ENCODE data around the gene KNDC1.

The KNDC1 gene

DNA sequence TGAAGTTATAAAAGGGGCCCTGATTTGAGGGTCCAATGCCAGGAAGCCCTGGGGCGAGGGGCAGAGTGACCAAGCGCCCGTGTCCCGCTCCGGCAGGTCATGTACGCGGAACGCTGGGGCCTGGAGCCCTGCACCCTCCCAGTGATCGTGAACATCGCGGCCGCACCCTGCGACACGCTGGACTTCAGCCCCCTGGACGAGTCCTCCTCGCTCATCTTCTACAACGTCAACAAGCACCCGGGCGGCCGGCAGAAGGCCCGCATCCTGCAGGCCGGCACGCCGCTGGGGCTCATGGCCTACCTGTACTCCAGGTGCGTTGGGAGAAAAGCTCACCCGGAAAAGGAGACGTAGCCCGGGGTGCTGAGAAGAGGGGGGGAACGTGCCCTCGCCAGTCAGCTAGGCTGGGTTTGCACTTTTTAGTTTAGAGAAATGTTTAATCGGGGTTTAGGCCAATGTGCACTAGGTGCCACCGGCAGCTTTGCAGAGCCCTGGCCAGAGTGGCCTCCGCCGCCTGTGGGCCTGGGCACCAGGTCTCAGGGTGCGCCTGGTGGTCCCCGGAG is 47.1 kb downstream of the KNDC1 start:
- WGBS, result 95% methylated on average over 36 of the region's 36 CpGs
- Histone ChIP-seq H3K4me3 (ENCODE audit: low read length) (no peak overlapping the region), H3K27me3 (ENCODE audit: insufficient read depth, low read length) (no peaks in the 10 kb centered on the region)

DNA sequence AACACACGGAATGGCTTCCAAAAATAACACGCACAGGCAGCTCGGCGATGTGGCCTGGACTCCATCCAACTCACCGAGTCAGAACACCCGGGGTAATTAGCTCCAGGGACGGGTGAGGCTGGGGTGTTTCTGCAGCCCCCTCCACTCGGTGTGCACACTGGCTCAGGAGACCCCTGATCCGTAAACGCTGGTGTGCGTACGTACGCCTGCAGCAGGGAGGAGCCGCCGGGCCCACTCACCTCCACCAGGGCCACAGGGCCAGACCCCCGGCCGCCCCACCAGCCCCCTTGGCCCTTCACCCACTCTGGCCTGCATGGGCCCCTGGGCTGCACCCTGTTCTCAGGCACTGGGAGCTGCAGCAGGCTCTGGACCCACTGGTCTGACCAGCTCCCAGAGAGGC is 47.6 kb downstream of the KNDC1 start:
- no peaks in the 10 kb centered on the region for H3K9me3 ChIP-seq (ENCODE audit: insufficient read depth, low read depth, low read length)

More for the DNA sequence above, 47.1 kb downstream of the KNDC1 start:
- H3K27ac ChIP-seq (ENCODE audit: low read depth, low read length), result no peak overlapping the region
- H3K36me3 ChIP-seq (ENCODE audit: insufficient read depth, low read length), result no peaks in the 10 kb centered on the region
- no peak overlapping the region for H3K9ac ChIP-seq (ENCODE audit: low read depth, low read length)
- H3K4me1 ChIP-seq (ENCODE audit: insufficient read depth, low read length), result no peaks in the 10 kb centered on the region
- no peaks in the 10 kb centered on the region for H3K9me3 ChIP-seq (ENCODE audit: insufficient read depth, low read depth, low read length)

DNA sequence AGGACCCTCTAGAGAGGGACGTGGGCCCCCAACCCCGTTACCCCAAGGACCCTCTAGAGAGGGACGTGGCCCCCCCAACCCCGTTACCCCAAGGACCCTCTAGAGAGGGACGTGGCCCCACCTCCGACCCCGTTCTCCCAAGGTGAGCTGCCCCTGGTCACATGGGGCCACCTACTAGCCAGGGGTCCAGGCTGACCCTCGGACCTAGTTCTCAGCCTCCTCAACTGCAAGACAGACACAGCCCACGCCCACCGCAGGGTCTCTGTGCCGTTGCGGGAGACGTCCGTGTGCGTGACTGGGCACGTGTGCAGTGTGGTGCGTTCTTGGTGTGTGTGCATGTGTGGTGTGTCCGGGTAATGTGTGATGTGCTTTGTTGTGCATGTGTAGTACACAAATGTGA is 48.4 kb downstream of the KNDC1 start:
- WGBS, result 91% methylated on average over 16 of the region's 18 CpGs
- H3K27me3 ChIP-seq (ENCODE audit: insufficient read depth, low read length), result no peaks in the 10 kb centered on the region
- H3K4me1 ChIP-seq (ENCODE audit: insufficient read depth, low read length), result no peaks in the 10 kb centered on the region

More for the DNA sequence above, 47.6 kb downstream of the KNDC1 start:
- Histone ChIP-seq H3K4me1 (ENCODE audit: insufficient read depth, low read length) (no peaks in the 10 kb centered on the region), H3K27me3 (ENCODE audit: insufficient read depth, low read length) (no peaks in the 10 kb centered on the region), H3K27ac (ENCODE audit: low read depth, low read length) (no peak overlapping the region), H3K36me3 (ENCODE audit: insufficient read depth, low read length) (no peaks in the 10 kb centered on the region), H3K9ac (ENCODE audit: low read depth, low read length) (no peak overlapping the region), H3K4me3 (ENCODE audit: low read length) (no peak overlapping the region)
- WGBS, result 97% methylated on average over 17 of the region's 17 CpGs

DNA sequence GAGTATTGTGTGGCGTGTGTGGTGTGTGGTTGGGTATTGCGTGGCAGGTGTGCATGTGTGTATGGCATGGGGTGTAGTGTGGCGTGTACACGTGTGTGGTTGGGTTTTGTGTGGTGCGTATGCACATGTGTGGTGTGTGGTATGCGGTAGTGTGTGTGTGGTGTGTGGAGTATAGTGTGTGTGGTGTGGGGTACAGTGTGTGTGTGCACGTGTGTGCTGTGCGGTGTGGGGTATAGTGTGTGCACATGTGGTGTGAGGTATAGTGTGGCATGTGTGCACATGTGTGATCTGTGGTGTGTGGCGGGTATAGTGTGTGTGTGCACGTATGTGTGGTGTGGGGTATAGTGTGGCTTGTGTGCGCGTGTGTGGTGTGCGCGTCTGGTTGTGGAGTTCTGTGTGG is 49.1 kb downstream of the KNDC1 start:
- Histone ChIP-seq H3K27me3 (ENCODE audit: insufficient read depth, low read length) (no peaks in the 10 kb centered on the region), H3K36me3 (ENCODE audit: insufficient read depth, low read length) (no peaks in the 10 kb centered on the region), H3K4me3 (ENCODE audit: low read length) (no peak overlapping the region), H3K4me1 (ENCODE audit: insufficient read depth, low read length) (no peaks in the 10 kb centered on the region), H3K9ac (ENCODE audit: low read depth, low read length) (no peak overlapping the region), H3K27ac (ENCODE audit: low read depth, low read length) (no peak overlapping the region), H3K9me3 (ENCODE audit: insufficient read depth, low read depth, low read length) (no peaks in the 10 kb centered on the region)
- 91% methylated on average over 14 of the region's 14 CpGs for WGBS

More for the DNA sequence above, 48.4 kb downstream of the KNDC1 start:
- Histone ChIP-seq H3K36me3 (ENCODE audit: insufficient read depth, low read length) (no peaks in the 10 kb centered on the region), H3K4me3 (ENCODE audit: low read length) (no peak overlapping the region), H3K9ac (ENCODE audit: low read depth, low read length) (no peak overlapping the region), H3K9me3 (ENCODE audit: insufficient read depth, low read depth, low read length) (no peaks in the 10 kb centered on the region), H3K27ac (ENCODE audit: low read depth, low read length) (no peak overlapping the region)

DNA sequence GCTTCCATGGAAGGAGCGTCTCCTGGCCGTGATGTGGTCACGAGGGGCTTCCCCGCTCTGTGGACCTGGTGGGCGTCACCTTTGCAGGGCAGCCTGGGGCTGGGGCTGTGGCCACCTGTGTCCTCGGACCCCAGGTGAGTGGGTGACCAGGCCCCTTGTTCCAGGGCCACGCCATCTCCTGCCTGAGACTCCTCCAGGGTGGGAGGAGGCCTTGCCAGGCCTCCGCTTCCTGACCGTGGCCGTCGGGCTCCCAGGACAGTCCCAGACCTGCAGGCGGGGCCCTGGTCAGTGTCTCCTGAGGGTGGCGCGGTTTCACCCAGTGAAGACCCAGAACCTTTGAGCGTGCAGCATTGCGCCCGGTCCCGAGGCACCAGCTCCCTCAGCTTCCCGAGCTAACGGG is 49.6 kb downstream of the KNDC1 start:
- Histone ChIP-seq H3K9ac (ENCODE audit: low read depth, low read length) (no peak overlapping the region), H3K4me1 (ENCODE audit: insufficient read depth, low read length) (no peaks in the 10 kb centered on the region), H3K27ac (ENCODE audit: low read depth, low read length) (no peak overlapping the region), H3K36me3 (ENCODE audit: insufficient read depth, low read length) (no peaks in the 10 kb centered on the region), H3K4me3 (ENCODE audit: low read length) (no peak overlapping the region), H3K27me3 (ENCODE audit: insufficient read depth, low read length) (no peaks in the 10 kb centered on the region), H3K9me3 (ENCODE audit: insufficient read depth, low read depth, low read length) (no peaks in the 10 kb centered on the region)
- WGBS, result 90% methylated on average over 20 of the region's 20 CpGs

DNA sequence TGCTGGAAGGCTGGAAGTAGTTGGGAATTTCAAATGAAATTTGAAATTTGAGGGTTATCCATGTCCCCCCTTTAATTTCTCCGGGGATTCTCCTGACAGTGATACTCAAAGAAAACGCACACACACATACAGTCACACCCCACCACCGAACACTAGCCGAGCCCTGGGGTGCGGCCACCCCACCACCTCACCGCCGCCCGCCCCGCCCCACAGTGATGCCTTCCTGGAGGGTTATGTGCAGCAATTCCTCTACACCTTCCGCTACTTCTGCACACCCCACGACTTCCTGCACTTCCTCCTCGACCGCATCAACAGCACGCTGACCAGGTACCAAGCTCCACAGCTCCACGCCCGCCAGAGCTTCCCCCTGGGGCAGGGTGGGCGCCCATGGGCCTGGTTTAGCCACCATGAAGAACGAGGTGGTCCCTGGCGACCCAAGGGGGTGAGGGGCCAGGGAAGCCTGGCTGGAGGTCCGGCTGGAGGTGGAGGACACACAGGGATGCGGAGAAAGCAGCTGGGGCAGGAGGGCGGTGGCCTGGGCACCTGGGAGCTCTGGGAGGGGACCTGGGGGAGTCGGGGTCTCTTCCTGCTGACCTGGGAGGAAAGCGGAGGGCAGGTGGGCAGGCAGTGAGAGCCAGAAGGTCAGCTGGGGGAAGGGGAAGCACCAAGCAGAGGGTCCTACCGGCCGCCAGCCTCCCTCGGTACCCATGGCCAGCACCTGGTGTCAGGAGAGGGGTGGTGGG is 50.5 kb downstream of the KNDC1 start:
- WGBS, result 95% methylated on average over 27 of the region's 27 CpGs
- Histone ChIP-seq H3K9ac (ENCODE audit: low read depth, low read length) (no peak overlapping the region), H3K27me3 (ENCODE audit: insufficient read depth, low read length) (no peaks in the 10 kb centered on the region)

DNA sequence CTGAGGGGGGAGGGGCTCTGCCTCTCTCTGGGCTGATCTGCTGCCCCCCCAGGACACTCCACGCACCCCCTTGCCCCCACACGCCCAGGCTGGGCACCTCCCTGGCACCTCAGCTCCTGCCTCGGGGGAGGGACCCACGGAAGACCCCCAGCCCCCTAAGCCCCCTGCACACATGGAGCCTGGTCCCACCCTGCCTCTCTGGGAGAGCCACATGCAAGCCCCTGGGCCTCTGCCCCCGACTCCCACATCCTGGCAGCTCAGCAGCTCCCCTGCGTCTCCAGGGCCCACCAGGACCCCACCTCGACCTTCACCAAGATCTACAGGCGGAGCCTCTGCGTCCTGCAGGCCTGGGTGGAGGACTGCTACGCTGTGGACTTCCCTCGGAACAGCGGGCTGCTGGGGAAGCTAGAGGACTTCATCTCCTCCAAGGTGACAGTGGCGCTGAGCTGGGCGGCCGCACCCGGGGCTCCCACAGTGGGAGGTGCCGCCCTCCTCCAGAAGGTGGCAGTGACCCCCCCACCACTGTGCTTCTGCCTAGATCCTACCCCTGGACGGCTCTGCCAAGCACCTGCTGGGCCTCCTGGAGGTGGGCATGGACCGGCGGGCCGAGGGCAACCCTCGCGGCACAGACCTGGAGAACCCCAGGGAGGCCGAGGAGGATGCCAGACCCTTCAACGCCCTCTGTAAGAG is 51.3 kb downstream of the KNDC1 start:
- Histone ChIP-seq H3K4me3 (ENCODE audit: low read length) (no peak overlapping the region), H3K9ac (ENCODE audit: low read depth, low read length) (no peak overlapping the region), H3K27ac (ENCODE audit: low read depth, low read length) (no peak overlapping the region), H3K4me1 (ENCODE audit: insufficient read depth, low read length) (no peaks in the 10 kb centered on the region), H3K9me3 (ENCODE audit: insufficient read depth, low read depth, low read length) (no peaks in the 10 kb centered on the region), H3K27me3 (ENCODE audit: insufficient read depth, low read length) (no peaks in the 10 kb centered on the region), H3K36me3 (ENCODE audit: insufficient read depth, low read length) (no peaks in the 10 kb centered on the region)
- WGBS, result 92% methylated on average over 25 of the region's 25 CpGs

More for the DNA sequence above, 50.5 kb downstream of the KNDC1 start:
- Histone ChIP-seq H3K27ac (ENCODE audit: low read depth, low read length) (no peak overlapping the region), H3K4me3 (ENCODE audit: low read length) (no peak overlapping the region), H3K4me1 (ENCODE audit: insufficient read depth, low read length) (no peaks in the 10 kb centered on the region), H3K36me3 (ENCODE audit: insufficient read depth, low read length) (no peaks in the 10 kb centered on the region), H3K9me3 (ENCODE audit: insufficient read depth, low read depth, low read length) (no peaks in the 10 kb centered on the region)

DNA sequence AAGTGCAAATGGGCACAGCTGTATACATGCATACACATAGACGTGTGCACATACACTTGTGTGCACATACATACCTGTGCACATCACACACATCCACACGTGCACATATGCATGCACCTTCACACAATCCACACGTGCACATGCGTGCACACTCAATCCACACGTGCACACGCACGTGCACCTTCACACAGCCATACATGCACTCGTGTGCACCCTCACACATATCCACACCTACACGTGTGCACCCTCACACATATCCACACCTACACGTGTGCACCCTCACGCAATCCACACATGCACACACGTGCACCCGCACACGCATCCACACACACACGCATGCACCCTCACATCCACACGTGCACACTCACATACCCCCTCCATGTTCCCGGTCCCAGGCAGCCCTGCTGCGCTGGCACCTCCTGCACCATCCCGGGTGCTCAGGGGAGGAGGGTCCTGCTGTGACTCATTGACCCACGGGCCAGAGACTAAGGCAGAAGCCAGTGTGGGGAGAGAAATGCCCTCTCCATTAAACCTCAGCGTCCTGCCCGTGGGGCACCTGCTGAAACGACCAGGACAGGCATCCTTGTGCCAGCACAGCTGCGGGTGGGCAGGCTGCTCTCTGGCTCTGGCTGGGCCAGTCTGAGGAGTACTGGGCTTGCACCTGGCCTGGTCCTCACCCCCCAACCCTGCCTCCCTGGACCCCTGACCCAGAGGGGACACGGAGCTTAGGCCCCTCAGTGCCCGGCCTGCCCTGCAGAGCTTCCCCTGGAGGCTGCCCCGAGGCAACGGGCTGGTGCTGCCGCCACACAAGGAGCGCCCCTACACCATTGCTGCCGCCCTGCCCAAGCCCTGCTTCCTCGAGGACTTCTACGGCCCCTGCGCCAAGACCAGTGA is 52.2 kb downstream of the KNDC1 start:
- Histone ChIP-seq H3K9me3 (ENCODE audit: insufficient read depth, low read depth, low read length) (no peaks in the 10 kb centered on the region), H3K9ac (ENCODE audit: low read depth, low read length) (no peak overlapping the region), H3K4me3 (ENCODE audit: low read length) (no peak overlapping the region), H3K27ac (ENCODE audit: low read depth, low read length) (no peak overlapping the region), H3K36me3 (ENCODE audit: insufficient read depth, low read length) (no peaks in the 10 kb centered on the region), H3K27me3 (ENCODE audit: insufficient read depth, low read length) (no peaks in the 10 kb centered on the region), H3K4me1 (ENCODE audit: insufficient read depth, low read length) (no peaks in the 10 kb centered on the region)
- 94% methylated on average over 34 of the region's 34 CpGs for WGBS

DNA sequence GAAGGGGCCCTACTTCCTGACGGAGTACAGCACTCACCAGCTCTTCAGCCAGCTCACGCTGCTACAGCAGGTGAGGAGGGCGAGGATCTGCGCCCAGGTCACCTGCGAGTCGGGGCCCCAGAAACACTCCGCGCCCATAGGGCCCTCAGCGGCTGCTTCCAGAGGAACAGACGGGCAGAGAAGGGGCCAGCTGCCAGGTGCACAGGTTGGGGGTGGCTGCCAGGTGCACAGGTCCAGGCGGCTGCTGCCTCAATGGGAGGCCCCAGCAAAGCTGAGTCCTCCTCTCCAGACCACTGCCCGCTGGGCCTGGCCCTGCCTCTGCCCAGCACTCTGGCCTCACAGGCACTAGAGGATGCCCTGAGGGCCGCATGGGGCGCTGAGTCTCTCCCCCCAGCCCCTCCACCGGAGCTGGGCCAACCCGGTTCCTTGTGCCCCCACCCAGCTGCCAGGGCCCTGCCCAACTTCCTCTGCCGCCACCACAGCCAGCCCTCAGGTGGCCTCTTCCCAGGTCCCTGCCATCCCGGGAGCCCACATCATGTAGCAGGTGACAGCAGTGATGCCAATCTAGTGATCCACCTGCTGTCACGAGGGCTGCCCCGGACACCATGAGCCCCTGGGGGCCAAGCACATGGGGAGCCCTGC is 53.0 kb downstream of the KNDC1 start:
- Histone ChIP-seq H3K9ac (ENCODE audit: low read depth, low read length) (no peak overlapping the region), H3K27me3 (ENCODE audit: insufficient read depth, low read length) (no peaks in the 10 kb centered on the region), H3K36me3 (ENCODE audit: insufficient read depth, low read length) (no peaks in the 10 kb centered on the region), H3K9me3 (ENCODE audit: insufficient read depth, low read depth, low read length) (no peaks in the 10 kb centered on the region), H3K4me3 (ENCODE audit: low read length) (no peak overlapping the region), H3K27ac (ENCODE audit: low read depth, low read length) (no peak overlapping the region), H3K4me1 (ENCODE audit: insufficient read depth, low read length) (no peaks in the 10 kb centered on the region)
- WGBS, result 95% methylated on average over 20 of the region's 20 CpGs

DNA sequence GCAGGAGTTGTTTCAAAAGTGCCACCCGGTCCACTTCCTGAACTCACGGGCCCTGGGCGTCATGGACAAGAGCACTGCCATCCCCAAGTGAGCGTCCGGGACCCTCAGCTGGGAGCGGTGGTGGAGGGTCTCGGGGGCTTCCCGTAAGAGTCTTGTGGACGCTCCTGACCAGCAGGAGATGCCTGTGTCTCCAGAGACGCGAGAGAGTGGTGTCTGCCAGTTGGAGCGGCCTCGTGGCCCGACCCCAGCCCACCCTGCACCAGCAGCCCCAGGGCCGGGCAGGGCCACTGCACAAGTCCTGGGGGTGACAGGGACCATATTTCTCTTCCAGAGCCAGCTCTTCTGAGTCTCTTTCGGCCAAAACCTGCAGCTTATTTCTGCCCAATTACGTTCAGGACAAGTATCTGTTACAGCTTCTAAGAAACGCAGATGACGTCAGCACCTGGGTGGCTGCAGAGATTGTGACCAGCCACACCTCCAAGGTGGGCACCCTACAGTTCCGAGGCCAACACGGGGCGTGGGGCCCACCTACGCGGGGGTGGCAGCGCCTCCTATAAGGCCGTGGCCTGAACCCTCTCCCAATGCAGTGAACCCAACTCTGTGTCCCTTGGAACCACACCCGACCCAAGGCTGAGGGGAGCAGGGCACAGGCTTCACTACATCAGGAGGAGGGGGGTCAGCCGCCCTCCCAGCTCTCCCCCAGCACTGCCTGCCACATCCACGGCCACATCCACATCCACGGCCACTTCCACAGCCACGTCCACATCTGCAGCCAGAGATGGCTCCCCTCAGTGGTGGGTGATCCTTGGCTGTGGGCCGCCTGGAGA is 53.8 kb downstream of the KNDC1 start:
- Histone ChIP-seq H3K27ac (ENCODE audit: low read depth, low read length) (no peak overlapping the region), H3K9me3 (ENCODE audit: insufficient read depth, low read depth, low read length) (no peaks in the 10 kb centered on the region), H3K36me3 (ENCODE audit: insufficient read depth, low read length) (no peaks in the 10 kb centered on the region), H3K4me3 (ENCODE audit: low read length) (no peak overlapping the region), H3K27me3 (ENCODE audit: insufficient read depth, low read length) (no peaks in the 10 kb centered on the region), H3K4me1 (ENCODE audit: insufficient read depth, low read length) (no peaks in the 10 kb centered on the region), H3K9ac (ENCODE audit: low read depth, low read length) (no peak overlapping the region)
- 92% methylated on average over 32 of the region's 32 CpGs for WGBS

Data from HUES64 (cell line).